ENCODE data around the gene MID1IP1. TPM values are rescaled to one million over a fixed set of nuclear protein-coding genes. Genes with fewer than 3 reads are reported as not detected.

The MID1IP1 gene
- total RNA-seq, 1 experiment from 2014 or later: 41.4 TPM

DNA sequence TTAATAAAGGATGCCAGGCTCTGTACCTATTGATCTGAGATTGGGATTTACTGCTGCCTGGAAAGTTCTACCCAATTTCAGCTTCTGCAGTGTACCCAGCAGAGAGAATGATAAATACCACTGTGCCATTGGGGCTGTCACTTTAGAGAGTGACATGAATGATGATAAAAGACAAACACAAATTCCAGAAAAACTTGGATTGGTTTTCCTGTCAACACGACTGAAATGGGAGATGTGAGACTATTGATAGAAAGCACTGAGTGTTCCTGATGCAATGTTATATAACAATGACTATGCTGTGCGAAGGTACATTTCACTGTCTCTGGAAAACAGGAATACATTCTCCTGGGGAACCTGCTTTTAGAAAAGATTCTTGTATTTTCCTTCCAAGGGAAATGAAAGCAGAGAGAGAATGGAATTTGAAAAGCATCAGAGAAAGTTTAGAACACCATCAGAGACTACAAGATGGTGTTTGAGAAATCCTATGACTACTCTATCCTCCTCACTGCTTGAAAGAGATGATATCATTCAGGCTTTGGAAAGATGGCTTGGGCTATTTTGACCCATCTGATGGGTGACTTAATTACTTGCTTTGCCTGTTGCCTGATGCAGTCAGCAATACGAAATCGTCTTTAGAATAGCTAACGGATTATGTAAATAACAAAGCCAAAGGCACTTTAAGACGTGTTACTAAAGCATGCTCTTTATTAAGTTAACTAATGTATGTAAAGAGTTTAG, 49.7 kb downstream of the MID1IP1 start:
- in situ Hi-C loops (cut with HindIII; ENCODE audit: low pct_unique_long_range_greater_than_20kb, low sequenced_read_pairs): no loop called here

DNA sequence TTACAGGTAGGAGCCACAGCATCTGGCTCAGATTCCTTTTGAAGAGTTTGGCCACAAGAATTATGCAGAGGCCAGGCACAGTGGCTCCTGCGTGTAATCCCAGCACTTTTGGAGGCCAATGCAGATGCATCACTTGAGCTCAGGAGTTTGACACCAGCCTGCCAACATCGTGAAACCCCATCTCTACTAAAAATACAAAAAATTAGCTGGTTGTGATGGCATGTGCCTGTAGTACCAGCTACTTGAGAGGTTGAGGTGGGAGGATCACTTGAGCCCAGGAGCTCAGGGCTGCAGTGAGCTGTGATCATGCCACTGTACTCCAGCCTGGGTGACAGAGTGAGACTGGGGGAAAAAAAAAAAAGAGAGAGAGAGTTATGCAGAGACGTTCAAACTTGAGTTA, 53.0 kb downstream of the MID1IP1 start:
- in situ Hi-C loops (cut with HindIII; ENCODE audit: low pct_unique_long_range_greater_than_20kb, low sequenced_read_pairs): no loop called here
- no peak for DNase-seq (ENCODE audit: low read depth, low spot score)

More for the DNA sequence above, 49.7 kb downstream of the MID1IP1 start:
- DNase-seq (ENCODE audit: low read depth, low spot score): no peak

Other genes with a start within 250 kb of the MID1IP1 start
- 0.74 and 1.1 TPM in 2 replicates for gene TSPAN7, start 239.9 kb upstream of the MID1IP1 start, total RNA-seq (2014; rRNA removed; shearing (Covaris generic))